Stimulated activated CD8-positive, alpha-beta memory T cell treated with anti-CD3 and anti-CD28 coated beads, Interleukin-4, amount 100 ng/mL, for 48 hours (primary cell): ENCODE results near the gene SHE.

Experiments used
- DNase-seq: peaks from one replicate; pipeline ENCODE4 v3.0.0-alpha.2; 2020

The SHE gene

DNA sequence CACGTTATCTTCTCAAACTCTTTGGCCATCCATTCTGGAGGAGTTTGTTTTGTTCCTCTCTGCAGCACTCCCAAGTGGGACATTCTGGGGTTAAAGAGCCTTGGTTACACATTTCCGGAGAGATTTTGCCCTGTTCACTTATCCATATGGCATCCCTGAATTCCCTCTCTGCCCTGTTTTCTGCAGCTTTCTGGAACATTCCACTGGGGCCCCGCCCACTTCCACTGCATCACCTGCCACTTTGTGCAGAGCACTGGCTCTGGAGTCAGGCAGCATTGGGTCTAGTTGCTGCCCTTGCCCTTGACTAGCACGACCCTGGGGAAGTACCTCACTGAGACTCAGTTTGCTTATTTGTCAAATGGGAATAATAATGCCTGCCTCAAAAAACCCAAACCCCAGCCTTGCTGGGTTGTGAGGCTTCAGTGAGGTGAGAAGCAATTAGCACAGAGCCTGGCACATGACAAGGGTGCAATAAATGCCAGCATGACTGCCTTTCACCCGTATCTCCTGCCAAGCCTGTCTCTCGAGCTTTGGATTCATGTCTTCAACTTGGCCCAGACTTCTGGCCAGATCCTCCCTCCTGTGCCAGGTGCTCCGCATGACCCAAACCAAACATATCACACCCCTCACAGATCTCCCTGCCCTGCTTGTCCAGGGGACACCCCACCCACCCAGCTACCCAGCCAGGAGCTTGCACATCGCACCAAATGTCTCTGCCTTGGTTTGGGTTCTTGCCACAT lies 58.8 kb downstream of the SHE start:
- DNase-seq, result no peak

- DNase-seq, result peak; percentile 45
Measured at GRCh38 chr1:154442006-154442740, 60.0 kb downstream of the SHE start.

DNA sequence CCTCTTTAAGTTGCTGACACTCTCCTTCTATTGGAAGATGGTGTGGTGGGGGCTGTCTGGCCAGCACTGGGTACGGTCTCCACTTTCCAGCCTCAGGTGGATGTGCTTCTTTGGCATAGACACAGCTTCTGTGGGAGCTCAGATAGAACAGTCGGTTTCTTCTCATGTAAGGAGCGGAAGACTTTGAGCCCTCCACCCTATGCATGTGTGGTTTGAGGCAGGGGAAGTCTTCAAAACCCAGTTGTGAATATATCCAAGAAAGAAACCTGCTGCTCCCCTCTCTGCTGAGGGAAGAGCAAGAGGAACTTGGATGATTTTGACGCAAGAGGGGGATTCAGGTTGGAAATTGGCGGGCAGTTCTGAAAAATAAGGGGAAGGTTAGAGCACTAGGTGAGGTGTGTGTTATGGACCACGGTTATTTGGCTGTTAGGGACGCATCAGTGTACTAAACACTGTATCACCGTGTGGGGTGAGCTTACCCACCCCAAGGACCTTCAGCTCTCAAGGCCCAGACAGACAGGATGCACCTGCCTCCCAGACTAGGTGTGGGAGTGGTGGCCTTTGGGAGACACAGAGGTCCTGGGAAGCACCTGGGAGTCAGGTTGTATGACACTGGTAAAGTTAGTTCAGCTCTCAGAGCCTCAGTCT lies 60.8 kb downstream of the SHE start:
- no peak for DNase-seq

DNA sequence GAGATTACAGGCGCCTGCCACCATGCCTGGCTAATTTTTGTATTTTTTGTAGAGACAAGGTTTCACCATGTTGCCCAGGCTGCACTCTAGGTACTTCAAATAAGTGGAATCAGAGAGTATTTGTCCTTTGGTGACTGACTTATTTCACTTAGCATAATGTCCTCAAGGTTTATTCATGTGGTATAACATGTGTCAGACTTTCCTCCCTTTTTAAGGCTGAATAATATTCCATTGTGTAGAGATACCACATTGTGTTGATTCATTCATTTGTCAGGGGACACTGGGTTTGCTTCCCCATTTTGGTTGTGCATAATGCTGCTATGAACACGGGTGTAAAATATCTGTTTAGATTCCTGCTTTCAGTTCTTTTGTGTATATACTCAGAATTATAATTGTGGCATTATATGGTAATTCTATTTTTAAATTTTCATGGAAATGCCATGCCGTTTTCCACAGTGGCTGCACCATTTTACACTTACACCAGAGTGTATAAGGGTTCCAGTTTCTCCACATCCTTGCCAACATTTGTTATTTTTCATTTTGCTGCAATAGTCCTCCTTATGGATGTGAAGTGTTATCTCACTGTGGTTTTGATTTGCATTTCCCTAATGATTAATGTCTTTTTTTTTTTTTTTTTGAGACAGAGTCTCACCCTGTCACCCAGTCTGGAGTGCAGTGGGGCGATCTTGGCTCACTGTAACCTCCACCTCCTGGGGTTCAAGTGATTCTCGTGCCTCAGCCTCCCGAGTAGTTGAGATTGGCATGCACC lies 62.0 kb downstream of the SHE start:
- no peak for DNase-seq

DNA sequence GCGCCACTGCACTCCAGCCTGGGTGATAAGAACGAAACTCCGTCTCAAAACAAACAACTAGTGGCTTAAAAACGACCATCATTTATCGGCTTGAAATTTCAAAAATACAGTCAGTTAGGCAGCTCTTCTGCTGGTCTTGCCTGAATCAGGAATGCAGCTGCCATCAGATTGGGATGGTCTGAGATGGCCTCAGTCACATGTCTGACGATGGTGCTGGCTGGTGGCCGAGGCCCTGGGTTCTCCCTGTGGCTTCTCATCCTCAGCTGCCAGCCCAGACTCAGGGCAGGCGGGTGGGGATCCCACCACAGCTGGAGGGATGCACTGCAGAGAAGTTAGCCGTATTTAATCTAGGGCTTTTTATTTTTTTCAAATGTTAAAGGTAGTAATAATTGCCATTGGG lies 65.8 kb downstream of the SHE start:
- no peak for DNase-seq

DNA sequence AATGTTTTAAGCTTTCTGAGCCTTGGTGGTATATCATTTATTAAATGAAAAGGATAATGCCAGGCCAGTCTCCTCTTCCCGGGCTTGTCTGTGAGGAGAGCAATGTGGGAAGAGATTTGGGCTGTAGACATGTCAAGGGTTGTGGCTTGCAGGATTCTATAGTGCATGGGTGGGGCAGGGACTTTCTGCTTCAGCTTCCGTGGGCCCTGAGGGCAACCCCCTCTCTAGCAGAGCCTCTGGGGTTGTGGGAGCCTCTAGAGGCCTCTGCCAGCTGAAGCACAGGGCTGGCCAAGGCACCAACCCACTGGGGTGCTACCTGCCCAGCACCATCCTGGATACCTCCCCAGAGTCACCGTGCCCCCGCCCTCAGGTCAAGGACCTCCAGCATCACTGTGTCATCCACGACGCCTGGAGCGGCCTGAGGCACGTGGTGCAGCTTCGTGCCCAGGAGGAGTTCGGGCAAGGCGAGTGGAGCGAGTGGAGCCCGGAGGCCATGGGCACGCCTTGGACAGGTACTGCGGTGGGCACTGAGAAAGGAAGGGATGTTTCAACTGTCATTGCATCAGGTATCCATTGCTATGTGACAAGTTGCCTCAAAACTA lies 66.5 kb downstream of the SHE start:
- DNase-seq, result no peak

DNA sequence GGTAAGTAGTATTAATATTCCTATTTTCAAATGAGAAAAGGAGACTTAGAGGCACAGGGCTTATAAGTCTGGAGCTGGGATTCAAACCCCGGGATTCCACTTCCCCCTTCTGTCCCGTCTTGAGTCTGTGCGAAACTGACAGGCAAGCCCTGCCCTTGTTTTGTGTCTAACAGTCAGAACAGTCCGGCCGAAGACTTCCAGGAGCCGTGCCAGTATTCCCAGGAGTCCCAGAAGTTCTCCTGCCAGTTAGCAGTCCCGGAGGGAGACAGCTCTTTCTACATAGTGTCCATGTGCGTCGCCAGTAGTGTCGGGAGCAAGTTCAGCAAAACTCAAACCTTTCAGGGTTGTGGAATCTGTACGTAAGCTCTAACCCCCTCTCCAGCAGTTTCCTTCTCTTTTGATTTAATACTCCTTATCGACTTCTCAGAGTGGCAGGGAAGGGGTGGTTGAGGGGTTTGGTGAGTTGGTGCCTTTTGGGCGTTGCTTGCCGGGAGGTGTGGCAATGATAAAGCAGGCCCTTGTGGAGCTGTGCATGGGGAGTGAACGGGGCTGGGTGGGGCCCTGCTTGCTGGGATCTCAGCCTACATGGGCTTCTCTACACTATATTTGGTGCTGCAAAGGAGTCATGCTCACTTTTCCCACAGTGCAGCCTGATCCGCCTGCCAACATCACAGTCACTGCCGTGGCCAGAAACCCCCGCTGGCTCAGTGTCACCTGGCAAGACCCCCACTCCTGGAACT lies 67.7 kb downstream of the SHE start:
- DNase-seq, result no peak

- DNase-seq, result peak; percentile 63
Measured at GRCh38 chr1:154433161-154433764, 68.9 kb downstream of the SHE start.

DNA sequence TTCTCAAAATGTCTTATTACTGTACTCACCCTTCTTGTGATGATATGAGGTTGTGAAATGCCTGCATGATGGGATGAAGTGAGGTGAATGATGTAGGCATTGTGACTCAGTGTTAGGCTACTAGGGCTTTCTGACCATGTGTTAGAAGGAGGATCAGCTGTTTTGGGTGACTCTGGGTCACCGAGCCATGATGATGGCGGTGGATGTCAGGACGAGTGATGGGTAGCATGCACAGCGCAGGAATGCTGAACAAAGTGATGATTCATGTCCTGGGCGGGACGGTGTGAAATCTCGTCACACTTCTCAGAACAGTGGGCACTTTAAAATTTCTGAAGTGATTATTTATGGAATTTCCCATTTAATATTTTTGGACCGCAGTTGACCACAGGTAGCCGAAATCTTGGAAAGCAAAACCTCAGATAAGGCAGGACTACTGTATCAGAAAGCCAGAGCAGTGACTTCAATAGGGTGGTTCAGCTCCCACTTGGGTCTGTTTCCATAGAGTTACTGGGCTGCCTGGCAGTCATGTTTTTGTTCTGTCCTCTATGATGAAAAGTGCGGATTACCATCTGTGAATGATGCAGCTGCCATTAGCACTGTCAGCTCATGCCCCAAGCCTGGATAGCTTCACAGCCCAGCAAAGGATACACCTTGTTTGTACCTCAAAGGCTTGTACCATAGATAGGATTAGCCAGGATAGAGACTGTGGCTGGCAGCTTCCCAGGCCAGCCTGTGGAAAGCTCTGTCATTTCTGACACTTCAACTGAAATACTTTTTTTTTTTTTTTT lies 70.4 kb downstream of the SHE start:
- DNase-seq, result peak; percentile 74

DNA sequence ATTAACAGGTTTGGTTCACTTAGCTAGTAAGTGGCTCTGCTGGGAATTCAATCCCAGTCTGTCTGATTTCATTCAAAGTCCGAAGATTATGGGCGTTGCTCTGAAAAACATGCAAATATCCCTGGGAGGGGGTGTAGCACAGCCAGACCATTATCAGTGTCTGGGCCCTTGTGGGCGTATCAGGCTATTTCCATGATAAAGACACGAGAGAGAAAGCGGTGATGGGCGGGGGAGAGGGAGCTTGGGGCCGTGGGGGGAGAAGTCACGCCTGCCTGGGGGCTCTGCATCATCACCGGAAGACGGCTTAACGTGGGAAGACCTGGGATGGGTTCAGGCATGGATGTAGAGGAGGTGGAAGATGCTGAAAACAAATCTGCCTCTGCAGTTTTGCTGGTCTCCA lies 71.3 kb downstream of the SHE start:
- DNase-seq, result no peak

DNA sequence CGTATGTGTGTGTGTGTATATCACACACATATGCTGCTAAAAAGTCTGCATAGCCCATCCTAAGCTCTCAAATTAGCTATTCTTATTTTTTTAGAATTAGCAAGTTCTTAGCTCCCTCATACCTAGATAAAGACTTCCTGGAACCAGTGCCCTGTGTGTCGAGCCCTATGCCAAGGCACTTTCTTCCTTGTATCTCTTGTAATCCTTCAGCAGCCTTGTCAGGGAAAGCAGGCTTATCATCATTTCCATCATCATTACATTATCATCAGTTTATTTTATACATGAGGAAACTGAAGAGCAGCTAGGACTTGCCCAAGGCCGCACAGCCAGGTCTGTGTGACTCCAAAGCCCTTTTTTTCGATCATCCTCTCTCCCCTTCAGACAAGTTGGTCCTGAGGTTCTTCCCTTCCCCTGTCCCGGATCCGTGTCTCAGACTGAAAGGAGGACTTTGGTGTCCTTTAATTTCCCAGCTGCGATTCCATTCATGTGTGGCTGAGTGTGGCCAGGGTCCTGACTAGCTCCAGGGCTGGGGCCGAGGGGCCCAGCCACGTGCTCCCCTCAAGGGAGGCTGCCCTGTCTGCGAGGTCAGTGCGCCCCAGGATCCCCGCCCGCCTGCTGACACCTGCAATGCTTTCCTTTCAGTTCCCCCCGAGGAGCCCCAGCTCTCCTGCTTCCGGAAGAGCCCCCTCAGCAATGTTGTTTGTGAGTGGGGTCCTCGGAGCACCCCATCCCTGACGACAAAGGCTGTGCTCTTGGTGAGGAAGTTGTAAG lies 72.2 kb downstream of the SHE start:
- no peak for DNase-seq
